Liver (tissue), 9 donors: ENCODE measurements around the gene SLC44A1. TPM values are rescaled to one million over a fixed set of nuclear protein-coding genes. Genes with fewer than 3 reads are reported as not detected.

Source experiments
- DNase-seq: peaks from one replicate; pipeline ENCODE4 v3.0.0-alpha.2; 2017; ENCODE audit warnings: low spot score
- H3K27ac ChIP-seq, 2 donors: one replicate each; pipeline ENCODE4 v1.7.0; 2013; ENCODE audit warnings: inconsistent platforms in 2 of 2, low read length in 2 of 2, control low read depth in 1 of 2, low read depth in 1 of 2, mild to moderate bottlenecking in 1 of 2
- H3K27me3 ChIP-seq, 4 donors: one replicate each; pipeline versions ENCODE4 v1.6.1 to v1.7.0; 2013; ENCODE audit warnings: low read length in 3 of 4, inconsistent platforms in 1 of 4, mild to moderate bottlenecking in 1 of 4, moderate library complexity in 1 of 4; ENCODE audit not compliant: control insufficient read depth in 4 of 4, insufficient read depth in 4 of 4
- H3K36me3 ChIP-seq, 4 donors: one replicate each; pipeline versions ENCODE4 v1.6.1 to v1.7.0; 2013; ENCODE audit warnings: low read length in 3 of 4, mild to moderate bottlenecking in 3 of 4, low read depth in 1 of 4, moderate library complexity in 1 of 4; ENCODE audit not compliant: control insufficient read depth in 4 of 4, insufficient read depth in 3 of 4
- H3K4me1 ChIP-seq, 4 donors: one replicate each; pipeline versions ENCODE4 v1.6.1 to v1.7.0; 2013; ENCODE audit warnings: low read length in 3 of 4, mild to moderate bottlenecking in 3 of 4, moderate library complexity in 1 of 4; ENCODE audit not compliant: control insufficient read depth in 4 of 4, insufficient read depth in 4 of 4
- H3K4me3 ChIP-seq, 3 donors: one replicate each; pipeline versions ENCODE4 v1.6.1 to v1.7.0; 2013; ENCODE audit warnings: low read length in 3 of 3, control low read depth in 1 of 3, low read depth in 1 of 3, mild to moderate bottlenecking in 1 of 3
- H3K9ac ChIP-seq, 2 donors: one replicate each; pipeline ENCODE4 v1.7.0; 2013; ENCODE audit warnings: low read length in 2 of 2, mild to moderate bottlenecking in 2 of 2, moderate library complexity in 2 of 2, control low read depth in 1 of 2, low read depth in 1 of 2
- H3K9me3 ChIP-seq, 4 donors: one replicate each; pipeline versions ENCODE4 v1.6.1 to v1.7.0; 2013; ENCODE audit warnings: low read length in 3 of 4; ENCODE audit not compliant: control insufficient read depth in 4 of 4
- ATF3 ChIP-seq: IDR thresholded peaks from 2 replicates; pipeline ENCODE4 v1.6.1; 2016; ENCODE audit warnings: antibody characterized with exemption
- EGR1 ChIP-seq, 2 donors: IDR thresholded peaks; 2 replicates each; pipeline ENCODE4 v1.6.1; 2016 to 2018; ENCODE audit warnings: antibody characterized with exemption in 2 of 2, low read depth in 2 of 2
- FOXA1 ChIP-seq: IDR thresholded peaks from 2 replicates; pipeline ENCODE4 v1.6.1; 2016; ENCODE audit warnings: antibody characterized with exemption
- FOXA2 ChIP-seq: IDR thresholded peaks from 2 replicates; pipeline ENCODE4 v1.6.1; 2016; ENCODE audit warnings: antibody characterized with exemption
- GABPA ChIP-seq, 2 donors: IDR thresholded peaks in 1 of 2; conservative IDR thresholded peaks in 1 of 2; 2 replicates each; pipeline ENCODE4 v1.6.1; 2016; ENCODE audit warnings: antibody characterized with exemption in 2 of 2, mild to moderate bottlenecking in 1 of 2, moderate library complexity in 1 of 2
- HNF4A ChIP-seq, 2 donors: conservative IDR thresholded peaks; 2 replicates each; pipeline ENCODE4 v1.6.1; 2016; ENCODE audit warnings: antibody characterized with exemption in 2 of 2, mild to moderate bottlenecking in 2 of 2
- HNF4G ChIP-seq: IDR thresholded peaks from 2 replicates; pipeline ENCODE4 v1.6.1; 2016; ENCODE audit warnings: antibody characterized with exemption
- RAD21 ChIP-seq, 2 donors: IDR thresholded peaks; 2 replicates each; pipeline ENCODE4 v1.6.1; 2016; ENCODE audit warnings: antibody characterized with exemption in 2 of 2, mild to moderate bottlenecking in 2 of 2
- REST ChIP-seq: IDR thresholded peaks from 2 replicates; pipeline ENCODE4 v1.6.1; 2016; ENCODE audit warnings: antibody characterized with exemption, mild to moderate bottlenecking
- RXRA ChIP-seq, 2 donors: IDR thresholded peaks; 2 replicates each; pipeline ENCODE4 v1.6.1; 2017 to 2018; ENCODE audit warnings: antibody characterized with exemption in 2 of 2, mild to moderate bottlenecking in 1 of 2
- SP1 ChIP-seq: IDR thresholded peaks from 2 replicates; pipeline ENCODE4 v1.6.1; 2018; ENCODE audit warnings: antibody characterized with exemption, mild to moderate bottlenecking
- TAF1 ChIP-seq: conservative IDR thresholded peaks from 2 replicates; pipeline ENCODE4 v1.6.1; 2016; ENCODE audit warnings: antibody characterized with exemption, mild to moderate bottlenecking
- ZBTB33 ChIP-seq: IDR thresholded peaks from 2 replicates; pipeline ENCODE4 v1.6.1; 2016; ENCODE audit warnings: antibody characterized with exemption
- WGBS: extraction: QIAGEN DNeasy Blood & Tissue Kit; methylation state at CpG from one replicate; pipeline ENCODE4 v1.1.7; 2013; 5-methylcytosine and 5-hydroxymethylcytosine counted together
- polyA plus RNA-seq, 2 donors: library from polyadenylated mRNA; stranded (reverse) in 1 of 2; unstranded in 1 of 2; fragments of 200-250 nt in 1 of 2; fragments of >200 nt in 1 of 2; fragmentation: Nextera tagmentation in 1 of 2; extraction: Ambion mirVana in 1 of 2; gene quantifications; one replicate each; pipeline versions ENCODE4 v1.2.1 to v1.2.3, GENCODE V29; 2013 to 2015
- total RNA-seq, 2 donors: library from RNA; depleted of rRNA; stranded (reverse); fragments of >200 nt; gene quantifications; one replicate each; pipeline ENCODE4 v1.2.3, GENCODE V29; 2014
- TF ChIP-seq, protein P1 (sequence below): IDR thresholded peaks from 2 replicates; pipeline ENCODE4 v1.6.1; 2016; ENCODE audit warnings: antibody characterized with exemption
- donor health status: healthy.
- donor health status: healthy.
- donor health status: healthy.
- donor health status: healthy.
- donor health status: healthy.

The SLC44A1 gene
- total and polyA plus RNA-seq, 4 donors: 18.1 to 73.1 (median 53.1) TPM

GRCh38 chr9:105391288-105391687, 146.8 kb downstream of the SLC44A1 start:
- 97% methylated on average over 1 of the region's 1 CpG for WGBS
- Histone ChIP-seq H3K9me3 (no peaks in the 10 kb centered on the region), H3K4me1 (no peaks in the 10 kb centered on the region), H3K9ac (no peak overlapping the region), H3K27me3 (no peaks in the 10 kb centered on the region), H3K4me3 (no peak overlapping the region), H3K36me3 (peaks cover 0 to 3% (median 0%) of the 10 kb centered on the region in 4 donors), H3K27ac (no peak overlapping the region)
- TF ChIP-seq RXRA (IDR thresholded peaks at IDR 0.05): no peak
- TF ChIP-seq, protein P1, sequence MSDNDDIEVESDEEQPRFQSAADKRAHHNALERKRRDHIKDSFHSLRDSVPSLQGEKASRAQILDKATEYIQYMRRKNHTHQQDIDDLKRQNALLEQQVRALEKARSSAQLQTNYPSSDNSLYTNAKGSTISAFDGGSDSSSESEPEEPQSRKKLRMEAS: no peak
- TF ChIP-seq TAF1: no peak
- TF ChIP-seq ATF3: no peak
- TF ChIP-seq HNF4A (conservative IDR thresholded peaks at IDR 0.05): no peak
- no peak for DNase-seq

DNA sequence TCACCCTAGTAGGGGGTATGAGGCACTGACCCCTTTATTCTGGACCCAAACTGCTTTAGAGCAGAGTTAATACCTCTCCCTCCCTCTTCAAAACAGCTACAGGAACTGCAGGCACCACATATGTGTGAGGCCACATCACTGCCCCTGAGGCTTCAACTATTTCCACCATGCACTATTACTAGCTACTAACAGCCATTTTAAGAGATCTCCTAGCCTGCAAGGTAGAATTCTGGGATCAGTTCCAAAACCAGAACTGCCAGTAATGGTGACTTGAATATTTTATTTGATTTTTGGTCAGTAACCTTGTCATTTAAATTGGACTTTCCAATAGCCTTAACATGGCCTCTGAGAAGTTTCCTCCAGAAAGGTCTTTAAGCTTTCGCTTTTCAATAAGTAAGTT, 148.1 kb downstream of the SLC44A1 start:
- H3K4me3 ChIP-seq: no peak overlapping the region
- H3K27ac ChIP-seq: no peak overlapping the region
- TF ChIP-seq FOXA1: no peak
- TF ChIP-seq REST: no peak
- no peak for TF ChIP-seq HNF4A (conservative IDR thresholded peaks at IDR 0.05)
- no peak for TF ChIP-seq EGR1 (IDR thresholded peaks at IDR 0.05; ENCODE audit: low read depth in 2 of 2)
- TF ChIP-seq HNF4G: no peak
- no peak for TF ChIP-seq RXRA (IDR thresholded peaks at IDR 0.05)
- TF ChIP-seq TAF1: no peak
- no peak for TF ChIP-seq FOXA2
- TF ChIP-seq GABPA (IDR thresholded peaks at IDR 0.05 in 1 of 2, conservative IDR thresholded peaks at IDR 0.05 in 1 of 2): no peak
- TF ChIP-seq RAD21 (IDR thresholded peaks at IDR 0.05): no peak
- WGBS: 96% methylated on average over 1 of the region's 1 CpG
- H3K27me3 ChIP-seq: no peaks in the 10 kb centered on the region
- no peaks in the 10 kb centered on the region for H3K4me1 ChIP-seq
- peaks cover 0 to 3% (median 0%) of the 10 kb centered on the region in 4 donors for H3K36me3 ChIP-seq
- no peak overlapping the region for H3K9ac ChIP-seq
- H3K9me3 ChIP-seq: no peaks in the 10 kb centered on the region
- no peak for DNase-seq

DNA sequence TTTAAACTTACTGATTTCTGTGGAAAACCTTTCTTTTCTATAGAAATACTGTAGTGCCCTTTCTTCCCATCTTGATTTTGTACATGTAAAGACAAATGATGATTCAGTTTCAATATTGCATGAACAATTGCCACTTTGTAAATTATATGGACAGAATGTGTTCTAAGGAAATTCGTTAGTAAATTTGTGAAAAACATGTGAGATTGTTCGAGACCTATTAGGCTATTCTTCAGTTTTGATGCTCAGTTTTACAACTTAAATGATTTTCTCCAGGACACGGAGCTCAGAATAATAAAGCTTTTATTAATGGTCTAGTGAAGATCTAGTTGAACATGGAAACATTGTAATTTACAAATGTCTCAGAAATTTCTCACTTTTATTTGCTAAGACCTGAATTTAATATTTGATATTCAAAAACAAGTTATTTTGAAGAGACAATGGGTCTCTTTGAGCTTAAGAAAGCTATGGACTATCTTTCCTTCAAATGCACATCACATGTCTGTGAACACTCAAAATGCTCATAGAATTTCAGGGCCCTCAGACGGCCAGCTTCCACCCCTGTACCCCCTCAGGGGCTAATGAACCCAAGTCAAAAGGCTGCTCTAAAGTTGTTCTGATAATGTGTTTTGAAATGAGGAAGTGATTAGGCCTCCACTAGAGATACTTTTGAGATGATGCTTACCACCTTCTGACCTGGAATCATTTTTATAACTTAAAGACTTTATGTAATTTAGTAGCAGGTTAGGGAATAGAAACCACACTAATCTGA, 149.3 kb downstream of the SLC44A1 start:
- no peak for TF ChIP-seq FOXA2
- TF ChIP-seq ZBTB33: no peak
- TF ChIP-seq SP1: no peak
- TF ChIP-seq, protein P1: no peak
- no peak for DNase-seq
- WGBS: 94% methylated on average over 4 of the region's 4 CpGs
- H3K27me3 ChIP-seq: no peaks in the 10 kb centered on the region
- H3K4me1 ChIP-seq: no peaks in the 10 kb centered on the region
- H3K9me3 ChIP-seq: no peaks in the 10 kb centered on the region
- no peak overlapping the region for H3K9ac ChIP-seq
- no peak overlapping the region for H3K27ac ChIP-seq
- H3K36me3 ChIP-seq: peaks cover 0 to 3% (median 0%) of the 10 kb centered on the region in 4 donors
- H3K4me3 ChIP-seq: no peak overlapping the region
